Thoracic aorta (tissue), 2 donors: ENCODE results near the gene GIPC1. TPM values are rescaled to one million over a fixed set of nuclear protein-coding genes. Genes with fewer than 3 reads are reported as not detected.

Experiments used
- ATAC-seq: fragments of 150-250 bp; one replicate; pipeline ENCODE4 v1.8.0; 2017; ENCODE audit warnings: low read depth; ENCODE audit not compliant: insufficient number of reproducible peaks, low FRiP score
- DNase-seq: peaks from one replicate; pipeline ENCODE4 v3.0.0-alpha.2; 2020; ENCODE audit warnings: low spot score
- H3K27ac ChIP-seq, 2 donors: fragments of 200-600 bp; sonication (generic); 1 replicate in 1 of 2; 2 replicates in 1 of 2; pipeline ENCODE4 v1.5.1; 2016; ENCODE audit warnings: mild to moderate bottlenecking in 2 of 2, moderate library complexity in 2 of 2
- H3K27me3 ChIP-seq: fragments of 200-600 bp; sonication (generic); replicated peaks from 2 replicates; pipeline ENCODE4 v1.6.0; 2016; ENCODE audit warnings: mild to moderate bottlenecking; ENCODE audit not compliant: insufficient read depth
- H3K36me3 ChIP-seq: fragments of 200-600 bp; sonication (generic); one replicate; pipeline ENCODE4 v1.5.1; 2016
- H3K4me1 ChIP-seq, 2 donors: fragments of 200-600 bp; sonication (generic); 1 replicate in 1 of 2; 2 replicates in 1 of 2; pipeline versions ENCODE4 v1.5.1 to v1.6.0; 2016; ENCODE audit warnings: low read depth in 2 of 2, mild to moderate bottlenecking in 1 of 2; ENCODE audit not compliant: control insufficient read depth in 1 of 2
- H3K4me3 ChIP-seq: fragments of 200-600 bp; sonication (generic); 2 replicates; pipeline ENCODE4 v1.5.1; 2016; ENCODE audit warnings: mild to moderate bottlenecking
- H3K9me3 ChIP-seq: fragments of 200-600 bp; sonication (generic); 2 replicates; pipeline ENCODE4 v1.5.1; 2016
- CTCF ChIP-seq: fragments of 200-600 bp; sonication (generic); IDR thresholded peaks from one replicate; pipeline ENCODE4 v1.5.1; 2019; ENCODE audit warnings: antibody characterized with exemption
- total RNA-seq, 2 donors: library from RNA; depleted of rRNA; stranded (reverse); fragments of >200 nt; gene quantifications; one replicate each; pipeline versions ENCODE4 v1.1.0 to v1.2.3, GENCODE V29; 2016

Gene GIPC1
- total RNA-seq, 2 donors from 2014 or later = 56.4 to 77.8 TPM

- Histone ChIP-seq H3K36me3 (no peaks in the 10 kb centered on the region), H3K4me1 (peaks cover 12 to 33% of the 10 kb centered on the region in 2 donors), H3K9me3 (no peaks in the 10 kb centered on the region), H3K27me3 (no peaks in the 10 kb centered on the region), H3K4me3 (no peak overlapping the region), H3K27ac (no peak overlapping the region)
- DNase-seq (no peak), ATAC-seq (no peak)
- TF ChIP-seq CTCF = no peak
Measured at GRCh38 chr19:14430712-14431111, 65.2 kb downstream of the GIPC1 start.

- no peak for TF ChIP-seq CTCF
- Histone ChIP-seq H3K27ac (no peak overlapping the region), H3K4me1 (peaks cover 2 to 15% of the 10 kb centered on the region in 2 donors), H3K4me3 (no peak overlapping the region), H3K36me3 (no peaks in the 10 kb centered on the region), H3K27me3 (no peaks in the 10 kb centered on the region), H3K9me3 (no peaks in the 10 kb centered on the region)
- no peak for DNase-seq
- no peak for ATAC-seq
Measured at GRCh38 chr19:14428882-14429416, 67.0 kb downstream of the GIPC1 start.

Other genes with a start within 250 kb of the GIPC1 start
- gene ADGRE5, start 114.7 kb downstream of the GIPC1 start, total RNA-seq = 100 to 1,000 TPM; 199 to 281 TPM
- gene DDX39A, start 76.8 kb downstream of the GIPC1 start, total RNA-seq = 10 to 100 TPM; 77.4 to 81.6 TPM
- gene PKN1, start 62.8 kb downstream of the GIPC1 start, total RNA-seq = 100 to 1,000 TPM in 1 of 2 donors, 10 to 100 TPM in 1; 93.8 to 139 TPM
- gene PTGER1, start 20.8 kb downstream of the GIPC1 start, total RNA-seq = 1 to 10 TPM in 1 of 2 donors, not detected in 1; 2.8 TPM
- gene DNAJB1, start 22.3 kb upstream of the GIPC1 start, total RNA-seq = 10 to 100 TPM; 50.1 to 50.6 TPM
- gene TECR, start 33.5 kb upstream of the GIPC1 start, total RNA-seq = 10 to 100 TPM; 35.6 to 37.6 TPM
- 100 to 1,000 TPM; 179 to 251 TPM for gene NDUFB7, start 75.9 kb upstream of the GIPC1 start, total RNA-seq
- not detected for gene CLEC17A, start 87.0 kb upstream of the GIPC1 start, total RNA-seq
- gene ADGRE3, start 178.7 kb upstream of the GIPC1 start, total RNA-seq = not detected
- 10 to 100 TPM; 57.1 to 59.0 TPM for gene ZNF333, start 193.9 kb upstream of the GIPC1 start, total RNA-seq